ENCODE data around the gene FIBCD1. TPM values are rescaled to one million over a fixed set of nuclear protein-coding genes. Genes with fewer than 3 reads are reported as not detected.

FIBCD1 gene
- total RNA-seq, 2 experiments from 2014 or later = not detected

DNA sequence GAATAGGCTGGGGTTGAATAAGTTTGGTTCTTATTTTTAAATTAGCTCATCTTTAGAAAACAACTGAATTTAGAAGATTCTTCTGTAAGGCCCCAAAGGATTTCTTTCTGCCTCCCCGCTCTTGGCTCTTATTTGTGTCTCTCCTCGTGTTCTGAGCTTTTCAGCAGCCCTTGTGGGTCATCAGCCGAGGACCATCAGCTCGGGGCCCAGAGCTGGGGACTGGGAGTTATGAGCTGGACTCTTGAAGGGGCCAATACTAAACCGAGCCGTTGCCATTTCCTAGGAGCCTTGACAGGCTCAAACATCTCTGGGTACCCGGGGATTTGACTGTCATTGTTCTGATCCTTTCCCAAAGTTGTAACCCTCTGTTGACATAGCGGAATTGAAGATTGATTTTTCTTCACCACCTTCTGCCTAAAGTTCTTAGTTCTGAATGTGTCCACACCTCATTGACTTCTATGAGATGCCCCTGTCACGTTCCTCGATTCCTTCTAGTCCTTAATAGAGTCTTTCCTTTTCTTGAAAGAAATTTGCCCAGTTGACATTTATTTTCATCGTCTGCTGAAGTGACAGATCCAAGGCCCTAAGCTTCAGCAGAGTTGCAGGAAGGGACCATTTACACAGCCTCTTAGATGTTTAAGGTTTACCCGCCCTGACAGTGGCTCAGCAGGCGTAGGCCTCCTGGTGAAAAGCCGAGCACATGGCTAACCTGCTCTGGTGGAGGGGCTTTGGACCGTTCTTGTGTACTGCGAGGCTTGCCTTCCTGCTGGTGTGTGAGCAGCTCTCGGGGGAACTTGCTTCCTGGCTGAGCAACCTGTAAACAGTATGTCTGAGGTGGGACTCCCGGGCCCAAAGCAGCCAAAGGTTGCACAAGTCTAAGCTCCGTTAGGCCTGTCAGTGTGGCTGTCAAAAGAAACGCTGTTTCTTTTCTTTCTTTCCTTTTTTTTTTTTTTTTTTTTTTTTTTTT is 80.0 kb downstream of the FIBCD1 start:
- CTCF ChIA-PET = interaction anchor here (1.0 to 1.2 kb wide), 3 partner anchors 8 to 158 kb away, joined by 3 to 9 read pairs (median 5); no protein-coding TSS in a partner anchor

DNA sequence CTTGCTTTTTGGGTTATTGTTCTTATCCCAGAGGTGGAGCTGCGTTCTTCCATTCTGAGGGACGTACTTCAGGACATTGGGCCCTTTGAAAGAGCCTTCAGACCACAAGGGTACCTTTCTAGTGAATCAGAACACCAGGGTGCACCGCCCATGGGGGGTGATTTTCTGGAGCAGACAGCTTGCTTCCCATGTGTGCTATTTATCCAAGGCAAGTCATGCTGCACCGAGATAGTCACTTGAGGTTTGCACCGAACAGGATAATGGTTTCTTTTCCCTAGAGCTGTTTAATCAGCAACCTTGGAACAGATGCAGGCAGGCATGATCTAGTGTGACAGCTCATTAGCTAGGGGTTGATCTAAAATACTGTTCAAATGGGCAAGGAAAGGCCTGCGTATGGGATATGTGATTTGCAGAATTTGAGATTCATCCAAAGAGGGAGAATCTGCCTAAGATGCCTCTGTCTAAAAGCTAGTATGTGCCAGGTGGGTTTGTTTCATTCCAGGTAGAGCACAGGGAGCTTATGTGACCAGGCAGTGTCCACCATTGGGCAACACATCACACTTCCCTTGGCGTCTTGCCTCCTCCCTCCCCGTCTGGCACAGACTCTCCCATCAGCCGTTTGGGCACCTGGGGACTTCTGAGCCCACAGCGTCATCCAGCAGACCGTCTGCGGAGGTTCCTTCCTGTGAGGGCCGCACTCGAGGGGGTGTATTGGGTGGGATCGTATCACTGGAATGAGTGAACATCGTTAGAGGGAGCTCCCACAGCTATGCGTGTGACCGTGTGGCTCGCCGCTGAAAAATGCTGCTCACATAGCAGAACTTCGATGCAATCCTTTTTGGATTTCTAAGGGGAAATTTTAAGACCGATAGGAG is 80.9 kb downstream of the FIBCD1 start:
- no peaks in the 10 kb centered on the region for H3K9me3 Mint-ChIP-seq (ENCODE audit: low read depth)
- POLR2A ChIA-PET = interaction anchor here (0.6 kb wide), 2 partner anchors 24 to 102 kb away, joined by 3 read pairs; no protein-coding TSS in a partner anchor
- no peaks in the 10 kb centered on the region for H3K36me3 Mint-ChIP-seq (ENCODE audit: low read depth)
- H3K4me3 Mint-ChIP-seq = no peak overlapping the region
- no peaks in the 10 kb centered on the region for H3K27me3 Mint-ChIP-seq
- intact Hi-C loops (cut with DNase I, micrococcal nuclease) = no loop called here
- H3K4me1 Mint-ChIP-seq = no peaks in the 10 kb centered on the region
- CTCF ChIA-PET = interaction anchor here (0.6 to 1.2 kb wide), 5 partner anchors 8 to 157 kb away, joined by 3 to 9 read pairs (median 3); no protein-coding TSS in a partner anchor
- ATAC-seq (no peak), DNase-seq (no peak)
- no peak overlapping the region for H3K27ac Mint-ChIP-seq

More for the DNA sequence above, 80.0 kb downstream of the FIBCD1 start:
- ATAC-seq (no peak), DNase-seq (no peak)
- Mint-ChIP-seq H3K4me3 (no peak overlapping the region), H3K4me1 (no peaks in the 10 kb centered on the region), H3K27ac (no peak overlapping the region), H3K27me3 (no peaks in the 10 kb centered on the region), H3K9me3 (ENCODE audit: low read depth) (no peaks in the 10 kb centered on the region), H3K36me3 (ENCODE audit: low read depth) (no peaks in the 10 kb centered on the region)
- POLR2A ChIA-PET = interaction anchor here (0.6 kb wide), 2 partner anchors 25 to 103 kb away, joined by 3 read pairs; no protein-coding TSS in a partner anchor
- intact Hi-C loops (cut with DNase I, micrococcal nuclease) = no loop called here

DNA sequence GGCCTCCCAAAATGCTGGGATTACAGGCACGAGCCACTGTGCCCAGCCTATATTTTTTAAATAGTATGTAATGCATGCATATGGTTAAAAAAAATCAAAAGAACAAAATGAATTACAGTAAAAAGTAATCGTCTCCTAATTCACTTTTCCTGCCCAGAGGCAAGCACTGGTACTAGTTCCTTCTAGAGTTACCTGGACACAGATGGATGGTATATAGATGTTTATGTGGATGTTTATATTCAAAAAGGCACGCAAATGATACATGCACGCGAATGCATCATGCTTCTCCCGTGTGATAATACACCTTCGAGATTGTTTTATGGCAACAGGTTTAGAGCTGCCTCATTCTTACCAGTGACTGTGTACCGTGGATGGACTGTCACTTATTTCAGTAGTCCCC is 82.6 kb downstream of the FIBCD1 start:
- no peaks in the 10 kb centered on the region for H3K36me3 Mint-ChIP-seq (ENCODE audit: low read depth)
- no peak overlapping the region for H3K27ac Mint-ChIP-seq
- intact Hi-C loops (cut with DNase I, micrococcal nuclease) = no loop called here
- POLR2A ChIA-PET = no interaction called here
- no peaks in the 10 kb centered on the region for H3K4me1 Mint-ChIP-seq
- ATAC-seq = no peak
- DNase-seq = no peak
- H3K27me3 Mint-ChIP-seq = no peaks in the 10 kb centered on the region
- CTCF ChIA-PET = interaction anchor here (0.6 kb wide), 1 partner anchor 904 kb away, joined by 4 read pairs; no protein-coding TSS in a partner anchor
- no peak overlapping the region for H3K4me3 Mint-ChIP-seq
- H3K9me3 Mint-ChIP-seq (ENCODE audit: low read depth) = no peaks in the 10 kb centered on the region

DNA sequence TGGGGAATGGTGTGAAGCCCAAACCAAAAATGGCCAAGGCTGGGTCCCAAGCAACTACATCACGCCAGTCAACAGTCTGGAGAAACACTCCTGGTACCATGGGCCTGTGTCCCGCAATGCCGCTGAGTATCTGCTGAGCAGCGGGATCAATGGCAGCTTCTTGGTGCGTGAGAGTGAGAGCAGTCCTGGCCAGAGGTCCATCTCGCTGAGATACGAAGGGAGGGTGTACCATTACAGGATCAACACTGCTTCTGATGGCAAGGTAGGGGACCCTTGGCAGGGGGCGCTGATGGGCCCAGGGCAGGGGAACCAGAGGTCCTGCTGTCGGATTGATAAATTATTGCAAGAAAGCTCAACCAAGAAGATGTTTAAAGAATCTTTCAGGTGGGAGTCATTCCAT is 84.2 kb downstream of the FIBCD1 start:
- ChIA-PET CTCF (interaction anchor here (0.6 to 1.4 kb wide), 3 partner anchors 11 to 15 kb away, joined by 3 to 11 read pairs (median 3); no protein-coding TSS in a partner anchor), POLR2A (no interaction called here)
- no peak for DNase-seq
- Mint-ChIP-seq H3K4me3 (no peak overlapping the region), H3K4me1 (peaks cover 2% of the 10 kb centered on the region), H3K27ac (no peak overlapping the region), H3K27me3 (no peaks in the 10 kb centered on the region), H3K36me3 (ENCODE audit: low read depth) (no peaks in the 10 kb centered on the region), H3K9me3 (ENCODE audit: low read depth) (no peaks in the 10 kb centered on the region)
- ATAC-seq = no peak
- intact Hi-C loops (cut with DNase I, micrococcal nuclease) = no loop called here

DNA sequence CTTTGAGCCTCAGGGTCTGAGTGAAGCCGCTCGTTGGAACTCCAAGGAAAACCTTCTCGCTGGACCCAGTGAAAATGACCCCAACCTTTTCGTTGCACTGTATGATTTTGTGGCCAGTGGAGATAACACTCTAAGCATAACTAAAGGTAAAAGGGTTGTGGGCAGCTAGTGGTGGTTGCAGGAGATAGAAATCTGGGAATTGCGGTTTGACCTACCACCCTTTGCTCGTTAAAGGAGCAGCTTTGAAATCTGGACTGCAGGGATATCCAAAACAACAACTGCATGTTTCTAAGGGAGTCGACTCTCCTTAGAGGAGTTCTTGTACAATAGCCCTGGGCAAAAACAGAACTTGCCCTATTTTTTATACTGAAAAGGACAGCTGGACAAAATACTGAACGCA is 85.0 kb downstream of the FIBCD1 start:
- ATAC-seq (no peak), DNase-seq (no peak)
- no peak overlapping the region for H3K4me3 Mint-ChIP-seq
- no peaks in the 10 kb centered on the region for H3K27me3 Mint-ChIP-seq
- CTCF ChIA-PET = interaction anchor here (1.4 kb wide), 1 partner anchor 12 kb away, joined by 11 read pairs; no protein-coding TSS in a partner anchor
- H3K36me3 Mint-ChIP-seq (ENCODE audit: low read depth) = no peaks in the 10 kb centered on the region
- no peaks in the 10 kb centered on the region for H3K9me3 Mint-ChIP-seq (ENCODE audit: low read depth)
- POLR2A ChIA-PET = no interaction called here
- H3K4me1 Mint-ChIP-seq = peaks cover 3% of the 10 kb centered on the region
- intact Hi-C loops (cut with DNase I, micrococcal nuclease) = no loop called here
- no peak overlapping the region for H3K27ac Mint-ChIP-seq

DNA sequence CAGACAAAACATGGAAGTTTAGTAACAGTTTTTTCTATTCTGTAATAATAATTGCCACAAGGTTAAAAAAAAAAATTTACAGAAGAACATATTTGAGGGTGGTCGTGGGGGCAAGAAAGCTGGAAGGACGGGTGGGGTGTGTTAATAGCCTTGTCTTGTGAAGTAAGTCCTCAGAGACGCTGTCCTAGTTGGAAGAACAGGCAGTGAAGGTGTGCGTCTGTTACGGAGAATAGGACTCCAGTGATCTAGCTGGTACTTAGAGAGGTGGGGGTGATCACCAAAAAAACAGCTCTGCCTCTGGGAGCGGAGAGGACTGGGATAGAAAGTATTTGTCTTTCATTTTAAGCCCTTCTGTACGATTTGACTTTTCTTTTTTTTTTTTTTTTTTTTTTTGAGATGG is 86.2 kb downstream of the FIBCD1 start:
- POLR2A ChIA-PET = no interaction called here
- H3K4me3 Mint-ChIP-seq = no peak overlapping the region
- no peaks in the 10 kb centered on the region for H3K36me3 Mint-ChIP-seq (ENCODE audit: low read depth)
- peaks cover 3% of the 10 kb centered on the region for H3K4me1 Mint-ChIP-seq
- CTCF ChIA-PET = interaction anchor here (0.6 to 1.8 kb wide), 3 partner anchors 10 to 78 kb away, joined by 3 to 5 read pairs (median 3); no protein-coding TSS in a partner anchor
- H3K27me3 Mint-ChIP-seq = no peaks in the 10 kb centered on the region
- no peaks in the 10 kb centered on the region for H3K9me3 Mint-ChIP-seq (ENCODE audit: low read depth)
- intact Hi-C loops (cut with DNase I, micrococcal nuclease) = no loop called here
- ATAC-seq (no peak), DNase-seq (no peak)
- H3K27ac Mint-ChIP-seq = no peak overlapping the region

Other genes with a start within 250 kb of the FIBCD1 start
- gene EXOSC2, start 245.5 kb downstream of the FIBCD1 start, total RNA-seq = 10 to 100 TPM; 67.9 to 86.0 TPM
- gene ABL1, start 104.0 kb downstream of the FIBCD1 start, total RNA-seq = 10 to 100 TPM; 31.8 to 32.3 TPM
- not detected for gene QRFP, start 42.4 kb downstream of the FIBCD1 start, total RNA-seq
- under 1 TPM; 0.40 to 0.59 TPM for gene LAMC3, start 69.9 kb upstream of the FIBCD1 start, total RNA-seq
- gene AIF1L, start 157.3 kb upstream of the FIBCD1 start, total RNA-seq = 1 to 10 TPM; 1.0 to 1.4 TPM
- gene NUP214, start 186.3 kb upstream of the FIBCD1 start, total RNA-seq = 10 to 100 TPM; 61.4 to 97.7 TPM

Measured in activated CD4-positive, alpha-beta T cell treated with anti-CD3 and anti-CD28 coated beads for 36 hours (primary cell).